Caco-2 (cell line): ENCODE results near the gene BTNL9. TPM values are rescaled to one million over a fixed set of nuclear protein-coding genes. Genes with fewer than 3 reads are reported as not detected.

Experiments used
- BruUV-seq: library from RNA; stranded (reverse); fragments of 400-500 nt; replicated peaks from 2 replicates; lab custom pipeline; 2021; lab: Mats Ljungman, UMichigan
- CTCF ChIA-PET: fragments of 300-600 bp; sonication (Branson Sonifier 250); formaldehyde crosslinking; loops from one replicate; lab custom pipeline; 2022; ENCODE audit warnings: antibody characterized with exemption; lab: Charles Lee
- POLR2A ChIA-PET: fragments of 300-600 bp; sonication (Branson Sonifier 250); formaldehyde crosslinking; loops from one replicate; lab custom pipeline; 2022; ENCODE audit warnings: antibody characterized with exemption; lab: Charles Lee
- DNase-seq, 2 experiments: peaks; one replicate each; pipeline versions ENCODE4 v3.0.0 to v3.0.0-alpha.2; 2020 to 2022
- H3K27me3 ChIP-seq: replicated peaks from 2 replicates; pipeline ENCODE4 v1.6.0; 2011; ENCODE audit warnings: low read length; ENCODE audit not compliant: control insufficient read depth, insufficient read depth
- H3K36me3 ChIP-seq: 2 replicates; pipeline ENCODE4 v1.5.1; 2011; ENCODE audit warnings: low read length; ENCODE audit not compliant: control insufficient read depth, insufficient read depth
- H3K4me1 ChIP-seq: fragments of 250-450 bp; sonication (Bioruptor Pico); 2 replicates; pipeline ENCODE4 v1.5.1; 2020; ENCODE audit warnings: mild to moderate bottlenecking
- H3K4me3 ChIP-seq: 2 replicates; pipeline ENCODE4 v1.5.1; 2011; ENCODE audit warnings: low read depth, mild to moderate bottlenecking, control low read depth, low read length
- H3K9me3 ChIP-seq: fragments of 250-450 bp; sonication (Bioruptor Pico); 2 replicates; pipeline ENCODE4 v1.5.1; 2020; ENCODE audit warnings: mild to moderate bottlenecking, moderate library complexity
- H3K27ac Mint-ChIP-seq: one replicate; pipeline ENCODE4 v1.8.0; 2022; ENCODE audit warnings: mixed read lengths; ENCODE audit not compliant: unreplicated experiment
- H3K27me3 Mint-ChIP-seq: one replicate; pipeline ENCODE4 v1.8.0; 2022; ENCODE audit warnings: mixed read lengths; ENCODE audit not compliant: insufficient read depth, unreplicated experiment
- H3K36me3 Mint-ChIP-seq: one replicate; pipeline ENCODE4 v1.8.0; 2022; ENCODE audit warnings: mild to moderate bottlenecking, mixed read lengths; ENCODE audit not compliant: insufficient read depth, unreplicated experiment
- H3K4me1 Mint-ChIP-seq: one replicate; pipeline ENCODE4 v1.8.0; 2022; ENCODE audit warnings: low read depth, mixed read lengths; ENCODE audit not compliant: unreplicated experiment
- H3K4me3 Mint-ChIP-seq: one replicate; pipeline ENCODE4 v1.8.0; 2022; ENCODE audit warnings: mild to moderate bottlenecking, moderate library complexity, mixed read lengths; ENCODE audit not compliant: unreplicated experiment
- H3K9me3 Mint-ChIP-seq: one replicate; pipeline ENCODE4 v1.8.0; 2022; ENCODE audit warnings: mixed read lengths; ENCODE audit not compliant: unreplicated experiment
- intact Hi-C: fragments of 100-400 bp; cut with micrococcal nuclease; formaldehyde crosslinking; loops from one replicate; pipeline ENCODE4 v1.10.0; 2022; ENCODE audit not compliant: unreplicated experiment
- total RNA-seq: library from RNA; stranded (reverse); gene quantifications from 2 replicates; pipeline ENCODE4 v1.2.3, GENCODE V29; 2022
- TF ChIP-seq, protein P1 (sequence below), 2 experiments: fragments of 200-600 bp in 1 of 2; IDR thresholded peaks; 1 replicate in 1 of 2; 2 replicates in 1 of 2; pipeline versions ENCODE4 v1.5.1 to v1.8.0; 2011 to 2022; ENCODE audit warnings: antibody characterized with exemption in 1 of 2, control low read depth in 1 of 2, inconsistent platforms in 1 of 2, low read depth in 1 of 2, low read length in 1 of 2, mild to moderate bottlenecking in 1 of 2, moderate library complexity in 1 of 2; ENCODE audit not compliant: insufficient read depth in 1 of 2, severe bottlenecking in 1 of 2, unreplicated experiment in 1 of 2

BTNL9 gene
- total RNA-seq, 1 experiment from 2014 or later = 8.4 TPM

DNA sequence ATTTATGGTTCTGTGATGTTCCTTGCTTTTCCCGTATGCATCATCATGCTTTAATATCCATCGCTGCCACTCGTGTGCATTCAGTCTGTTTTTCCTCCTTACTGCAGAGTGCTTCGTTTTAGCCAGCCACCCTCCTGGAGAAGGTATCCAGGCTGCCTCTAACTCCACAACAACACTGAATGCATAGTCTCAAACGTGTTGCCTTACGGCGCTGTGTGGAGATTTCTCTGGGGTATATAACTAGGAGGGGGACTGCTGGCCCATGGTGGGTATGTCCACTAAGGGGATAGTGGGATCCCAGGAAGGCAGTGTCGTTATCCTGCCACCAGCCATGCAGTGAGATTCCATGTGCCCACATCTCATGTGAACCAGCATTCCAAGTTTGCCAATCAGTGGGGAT is 16.4 kb downstream of the BTNL9 start:
- no peaks in the 10 kb centered on the region for H3K27me3 ChIP-seq
- TF ChIP-seq, protein P1, sequence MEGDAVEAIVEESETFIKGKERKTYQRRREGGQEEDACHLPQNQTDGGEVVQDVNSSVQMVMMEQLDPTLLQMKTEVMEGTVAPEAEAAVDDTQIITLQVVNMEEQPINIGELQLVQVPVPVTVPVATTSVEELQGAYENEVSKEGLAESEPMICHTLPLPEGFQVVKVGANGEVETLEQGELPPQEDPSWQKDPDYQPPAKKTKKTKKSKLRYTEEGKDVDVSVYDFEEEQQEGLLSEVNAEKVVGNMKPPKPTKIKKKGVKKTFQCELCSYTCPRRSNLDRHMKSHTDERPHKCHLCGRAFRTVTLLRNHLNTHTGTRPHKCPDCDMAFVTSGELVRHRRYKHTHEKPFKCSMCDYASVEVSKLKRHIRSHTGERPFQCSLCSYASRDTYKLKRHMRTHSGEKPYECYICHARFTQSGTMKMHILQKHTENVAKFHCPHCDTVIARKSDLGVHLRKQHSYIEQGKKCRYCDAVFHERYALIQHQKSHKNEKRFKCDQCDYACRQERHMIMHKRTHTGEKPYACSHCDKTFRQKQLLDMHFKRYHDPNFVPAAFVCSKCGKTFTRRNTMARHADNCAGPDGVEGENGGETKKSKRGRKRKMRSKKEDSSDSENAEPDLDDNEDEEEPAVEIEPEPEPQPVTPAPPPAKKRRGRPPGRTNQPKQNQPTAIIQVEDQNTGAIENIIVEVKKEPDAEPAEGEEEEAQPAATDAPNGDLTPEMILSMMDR (IDR thresholded peaks at IDR 0.05; ENCODE audit: insufficient read depth in 1 of 2, low read depth in 1 of 2, low read length in 1 of 2, severe bottlenecking in 1 of 2, unreplicated experiment in 1 of 2) = no peak
- CTCF ChIA-PET = no interaction called here

DNA sequence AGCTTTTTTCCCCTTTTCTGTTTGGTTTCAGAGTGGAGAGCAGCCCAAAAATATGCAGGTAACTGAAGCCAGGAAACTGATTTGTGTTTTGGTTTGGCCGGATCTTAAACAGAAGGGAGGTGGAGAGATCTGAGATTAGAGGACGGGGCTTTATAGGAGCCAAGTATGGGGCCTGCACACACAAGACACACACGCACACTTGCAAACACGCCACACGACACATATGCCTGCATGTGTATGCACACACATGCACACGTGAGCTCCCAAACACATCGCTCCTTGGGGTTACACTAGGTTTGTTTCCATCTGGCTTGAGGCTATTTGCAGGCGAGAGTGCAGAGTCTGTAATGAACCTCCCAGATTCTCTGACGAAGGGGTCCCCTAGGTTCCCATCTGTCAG is 18.3 kb downstream of the BTNL9 start:
- no peaks in the 10 kb centered on the region for H3K36me3 Mint-ChIP-seq
- H3K27me3 ChIP-seq = no peaks in the 10 kb centered on the region
- intact Hi-C loops = no loop called here

More for the DNA sequence above, 16.4 kb downstream of the BTNL9 start:
- Histone ChIP-seq H3K4me1 (peaks cover 7% of the 10 kb centered on the region; the same call in 1 of the 2 replicates), H3K4me3 (no peak overlapping the region), H3K9me3 (no peaks in the 10 kb centered on the region), H3K36me3 (no peaks in the 10 kb centered on the region)
- Mint-ChIP-seq H3K27me3 (peaks cover 6% of the 10 kb centered on the region), H3K4me1 (peaks cover 8% of the 10 kb centered on the region), H3K36me3 (no peaks in the 10 kb centered on the region), H3K4me3 (no peak overlapping the region), H3K27ac (no peak overlapping the region), H3K9me3 (no peaks in the 10 kb centered on the region)
- intact Hi-C loops = no loop called here
- BruUV-seq = no TSS peak
- no peak for DNase-seq
- POLR2A ChIA-PET = no interaction called here

DNA sequence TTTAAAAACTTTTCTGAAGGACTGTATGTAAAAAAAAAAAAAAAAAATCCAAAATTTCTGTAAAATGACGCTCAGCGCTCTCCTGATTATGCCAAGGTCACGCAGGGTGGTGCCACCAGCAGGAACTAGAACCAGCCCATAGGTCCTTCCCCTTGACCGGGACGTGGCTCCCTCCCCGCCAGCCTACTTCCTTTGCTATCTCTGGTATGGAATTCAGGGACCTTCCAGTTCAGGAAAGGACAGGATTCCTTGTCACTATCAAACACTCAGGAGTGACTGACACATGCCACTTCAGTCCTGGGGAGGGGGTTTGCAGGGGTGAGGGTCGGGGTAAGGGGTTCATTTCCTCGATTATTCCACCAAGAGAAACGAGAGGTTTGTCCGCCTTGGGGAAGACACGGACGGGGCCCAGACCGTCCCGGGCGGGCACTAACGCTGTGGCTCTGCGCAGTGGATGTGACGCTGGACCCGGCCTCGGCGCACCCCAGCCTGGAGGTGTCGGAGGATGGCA is 18.8 kb downstream of the BTNL9 start:
- POLR2A ChIA-PET = interaction anchor here (0.6 kb wide), 1 partner anchor 199 kb away, joined by 3 read pairs; no protein-coding TSS in a partner anchor
- no peak overlapping the region for H3K4me3 Mint-ChIP-seq

More for the DNA sequence above, 18.3 kb downstream of the BTNL9 start:
- POLR2A ChIA-PET = interaction anchor here (0.6 kb wide), 1 partner anchor 198 kb away, joined by 3 read pairs; no protein-coding TSS in a partner anchor
- TF ChIP-seq, protein P1 (IDR thresholded peaks at IDR 0.05; ENCODE audit: insufficient read depth in 1 of 2, low read depth in 1 of 2, low read length in 1 of 2, severe bottlenecking in 1 of 2, unreplicated experiment in 1 of 2) = no peak
- Mint-ChIP-seq H3K4me1 (peaks cover 7% of the 10 kb centered on the region), H3K27me3 (peaks cover 4% of the 10 kb centered on the region), H3K4me3 (no peak overlapping the region), H3K27ac (no peak overlapping the region), H3K9me3 (no peaks in the 10 kb centered on the region)
- no peaks in the 10 kb centered on the region for H3K36me3 ChIP-seq
- DNase-seq = no peak
- no peaks in the 10 kb centered on the region for H3K4me1 ChIP-seq
- no peaks in the 10 kb centered on the region for H3K9me3 ChIP-seq
- CTCF ChIA-PET = no interaction called here
- no peak overlapping the region for H3K4me3 ChIP-seq
- no TSS peak for BruUV-seq

More for the DNA sequence above, 18.8 kb downstream of the BTNL9 start:
- H3K36me3 Mint-ChIP-seq = no peaks in the 10 kb centered on the region
- H3K4me1 Mint-ChIP-seq = peaks cover 1% of the 10 kb centered on the region
- no peaks in the 10 kb centered on the region for H3K27me3 Mint-ChIP-seq
- TF ChIP-seq, protein P1 (IDR thresholded peaks at IDR 0.05; ENCODE audit: insufficient read depth in 1 of 2, low read depth in 1 of 2, low read length in 1 of 2, severe bottlenecking in 1 of 2, unreplicated experiment in 1 of 2) = no peak
- no peaks in the 10 kb centered on the region for H3K36me3 ChIP-seq
- H3K9me3 ChIP-seq = no peaks in the 10 kb centered on the region
- CTCF ChIA-PET = no interaction called here
- no peak overlapping the region for H3K27ac Mint-ChIP-seq
- intact Hi-C loops = no loop called here
- BruUV-seq = no TSS peak
- H3K27me3 ChIP-seq = no peaks in the 10 kb centered on the region
- H3K4me1 ChIP-seq = no peaks in the 10 kb centered on the region
- H3K9me3 Mint-ChIP-seq = no peaks in the 10 kb centered on the region
- H3K4me3 ChIP-seq = no peak overlapping the region
- no peak for DNase-seq
